ENCODE results near the gene KCTD15.

Gene KCTD15

DNA sequence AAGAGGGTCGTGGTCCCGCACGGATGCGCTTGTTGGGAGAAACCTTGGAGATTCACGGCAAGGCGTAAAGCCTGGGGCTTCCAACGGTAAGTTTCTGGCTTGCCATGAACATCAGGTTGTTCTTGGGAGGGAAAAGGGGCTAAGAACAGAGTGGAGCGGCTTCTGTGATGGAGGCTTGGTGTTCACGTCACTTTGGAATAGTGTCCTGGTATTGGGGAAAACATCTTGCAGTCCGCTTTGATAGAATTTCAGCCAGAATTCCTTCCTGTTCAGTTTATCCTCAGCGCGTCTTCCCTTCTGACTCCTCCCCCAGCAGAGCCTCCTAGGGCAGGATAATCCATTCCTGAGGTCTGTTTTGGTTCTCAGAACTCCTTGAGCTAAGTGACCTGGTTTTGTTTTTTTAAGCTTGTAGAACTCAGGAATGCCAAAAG, 2.0 kb downstream of the KCTD15 start:
- DNase-seq = no peak

DNA sequence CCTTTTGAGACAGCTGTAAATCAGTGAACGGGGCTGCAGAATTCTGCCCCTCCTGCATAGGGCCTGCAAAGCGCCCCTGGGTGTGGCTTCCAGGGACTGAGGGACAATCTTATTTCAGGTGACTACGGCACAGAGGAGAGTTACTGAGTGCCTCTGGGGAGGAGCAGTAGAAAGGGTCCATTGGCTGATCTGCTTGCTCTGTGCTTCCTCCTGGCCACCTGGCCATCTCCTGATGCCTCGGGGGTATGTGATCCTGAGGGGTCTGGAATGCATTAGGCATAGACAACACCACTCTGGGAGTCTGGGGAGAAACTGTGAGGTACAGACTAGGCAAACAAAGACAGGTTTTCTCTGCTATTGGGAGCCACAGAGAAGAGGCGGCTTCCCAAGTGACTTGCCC, 2.8 kb downstream of the KCTD15 start:
- no peak for DNase-seq

DNA sequence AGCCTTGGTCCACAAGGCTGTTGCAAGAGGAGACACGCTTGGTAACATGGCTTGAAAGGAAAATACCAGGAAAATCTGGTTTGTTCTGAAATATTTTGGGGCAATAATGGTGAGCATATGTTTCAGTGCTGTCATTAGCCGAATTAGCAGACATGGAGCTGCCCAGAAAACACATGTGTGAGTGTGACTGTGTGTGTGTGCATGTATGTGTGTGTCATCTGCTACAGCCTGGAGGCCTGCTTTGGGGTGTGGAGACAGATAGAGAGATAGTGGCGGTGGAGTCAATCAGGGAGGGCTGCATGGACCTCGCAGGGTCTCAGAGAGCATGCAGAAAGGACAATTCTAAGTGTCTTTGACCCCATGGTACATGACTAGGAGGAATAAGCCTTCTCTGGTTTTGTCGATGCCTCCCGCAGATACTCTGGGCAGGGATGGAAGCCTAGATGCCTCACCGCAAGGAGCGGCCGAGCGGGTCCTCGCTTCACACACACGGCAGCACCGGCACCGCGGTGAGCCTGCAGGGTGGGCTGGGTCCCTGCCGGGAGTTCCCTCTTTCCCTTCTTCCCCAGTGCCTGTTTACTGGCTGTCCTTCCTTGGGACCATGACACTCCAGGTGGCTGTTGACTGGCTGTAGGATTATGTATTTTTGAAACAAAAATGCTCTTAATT, 3.5 kb downstream of the KCTD15 start:
- DNase-seq = no peak

DNA sequence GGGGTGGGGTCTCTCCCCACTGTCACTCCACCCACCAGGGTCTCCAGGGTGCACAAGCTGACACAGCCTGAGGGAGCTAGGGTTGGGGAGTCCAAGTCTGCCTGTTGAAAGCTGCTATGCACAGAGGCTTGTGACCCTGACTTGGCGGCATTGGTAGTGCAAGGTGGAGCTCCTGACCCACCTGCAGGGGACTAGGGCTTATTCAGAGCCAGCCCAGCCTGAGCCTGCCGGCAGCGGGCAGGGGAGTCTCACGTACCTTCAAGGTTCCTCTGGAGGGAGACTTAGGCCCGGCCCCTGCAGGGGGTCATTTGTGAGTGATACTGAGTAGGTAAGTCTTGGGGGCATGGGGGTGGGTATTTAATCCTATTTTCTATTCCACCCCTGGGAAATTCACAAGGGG, 4.7 kb downstream of the KCTD15 start:
- DNase-seq = no peak

DNA sequence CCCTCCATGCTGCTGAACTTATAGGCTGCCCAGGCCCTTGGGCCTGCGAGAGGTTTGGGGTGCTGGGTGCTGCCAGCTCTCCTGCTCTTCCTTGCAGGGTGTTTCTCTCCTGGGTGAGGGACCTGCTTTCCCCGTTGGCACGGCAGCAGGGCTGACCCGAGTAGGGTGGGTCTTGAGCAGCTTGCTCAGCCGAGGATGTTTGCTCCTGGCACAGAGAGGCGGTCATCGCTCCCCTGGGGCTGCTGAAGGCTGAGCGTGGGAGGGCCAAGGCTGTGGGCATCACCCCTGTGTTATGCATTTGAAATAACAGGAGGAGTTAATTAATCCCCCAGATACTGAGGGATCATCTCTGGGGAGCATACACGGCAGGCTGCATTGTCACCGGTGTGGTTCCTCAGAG, 5.3 kb downstream of the KCTD15 start:
- no peak for DNase-seq

DNA sequence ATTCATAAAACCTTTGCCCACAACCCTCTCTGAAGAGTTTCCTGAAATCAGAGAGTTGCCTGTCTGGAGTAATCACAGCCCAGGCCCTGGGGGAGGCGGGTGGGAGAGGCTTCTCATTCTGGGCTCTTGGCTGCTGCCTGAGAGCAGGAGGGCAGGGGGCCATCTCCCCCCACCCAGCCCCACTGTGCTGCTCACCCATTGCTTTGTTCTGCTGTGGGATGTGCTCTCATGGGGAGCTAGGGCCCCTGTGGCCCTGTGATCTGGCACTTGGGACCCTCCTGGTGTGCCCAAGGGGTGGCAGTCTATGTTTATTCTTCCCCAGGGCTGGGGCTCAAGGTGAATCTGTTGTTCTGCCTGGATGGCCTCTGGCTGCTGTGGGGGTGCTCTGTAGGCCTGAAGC, 6.1 kb downstream of the KCTD15 start:
- no peak for DNase-seq

DNA sequence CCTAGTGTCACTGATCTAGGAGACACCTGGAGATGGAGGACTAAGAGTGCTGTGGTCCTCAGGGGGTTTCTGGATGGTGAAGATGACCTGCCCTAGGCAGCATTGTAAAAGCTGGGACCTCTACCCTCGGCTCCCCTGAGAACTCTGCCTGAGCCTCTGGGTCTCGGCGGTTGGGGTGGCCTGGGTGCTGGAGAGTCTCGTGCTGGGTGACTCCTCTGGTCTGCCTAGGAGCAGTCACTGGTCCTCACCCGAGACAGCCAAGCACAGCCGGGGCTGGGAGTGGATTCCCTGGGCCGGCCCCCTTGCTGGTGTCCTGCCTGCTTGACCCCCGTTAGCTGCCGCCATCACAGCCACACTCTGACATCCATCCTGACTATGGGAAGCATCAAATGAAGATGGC, 6.7 kb downstream of the KCTD15 start:
- DNase-seq = no peak

DNA sequence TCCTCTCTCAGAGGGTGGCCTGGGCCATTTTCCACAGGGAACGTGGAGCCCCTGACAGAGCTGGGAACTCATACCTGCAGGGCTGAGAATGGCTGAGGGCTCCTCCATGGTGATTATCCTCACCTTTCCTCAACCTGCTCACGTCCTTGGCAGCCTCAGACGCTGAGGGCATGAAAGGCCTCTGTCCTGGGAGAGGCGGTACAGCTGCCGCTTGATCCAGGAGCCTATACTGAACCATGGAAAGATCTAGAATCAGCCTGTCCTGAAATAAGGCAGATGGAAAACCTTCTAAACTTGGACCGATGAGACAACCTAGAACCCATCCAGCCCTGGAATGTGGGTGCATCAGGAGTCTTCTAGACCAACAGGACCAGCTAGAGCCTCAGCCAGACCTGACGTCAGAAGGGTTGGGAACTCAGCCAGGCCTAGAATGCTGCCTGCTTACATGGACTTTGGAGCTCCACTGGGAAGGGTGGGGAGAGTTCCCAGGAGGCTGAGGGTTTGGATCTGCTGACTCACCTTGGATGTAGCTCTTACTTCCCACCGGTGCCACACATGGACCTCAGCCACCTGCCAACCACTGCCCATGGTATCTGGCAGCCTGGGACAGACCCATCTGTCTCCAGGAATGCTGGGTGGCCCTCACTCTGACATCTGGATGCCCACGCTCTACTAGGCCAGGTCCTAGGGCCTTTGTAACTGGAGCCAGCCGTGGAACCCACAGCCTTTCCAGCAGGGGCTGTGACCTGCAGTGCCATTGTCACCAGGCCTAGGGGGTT, 7.5 kb downstream of the KCTD15 start:
- no peak for DNase-seq

DNA sequence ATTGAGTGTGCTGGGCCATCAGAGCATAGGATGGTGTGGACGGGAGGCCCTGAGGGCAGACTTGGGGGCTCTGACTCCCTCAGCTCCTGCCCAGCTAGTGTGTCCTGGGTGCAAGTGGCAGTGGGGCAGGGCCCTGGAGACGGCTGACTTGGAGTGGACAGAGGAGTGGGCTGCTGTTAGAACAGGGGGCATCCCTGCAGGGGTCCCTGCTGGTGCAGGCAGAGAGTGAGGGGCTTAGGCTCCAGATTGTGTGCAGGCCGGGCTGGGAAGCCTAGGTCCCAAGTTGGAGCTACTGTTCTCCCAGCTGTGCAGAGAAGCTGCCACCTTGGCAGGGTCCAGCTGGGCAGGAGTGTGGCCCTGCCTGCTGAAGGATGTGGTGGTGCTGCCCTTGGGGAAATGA, 8.6 kb downstream of the KCTD15 start:
- no peak for DNase-seq

DNA sequence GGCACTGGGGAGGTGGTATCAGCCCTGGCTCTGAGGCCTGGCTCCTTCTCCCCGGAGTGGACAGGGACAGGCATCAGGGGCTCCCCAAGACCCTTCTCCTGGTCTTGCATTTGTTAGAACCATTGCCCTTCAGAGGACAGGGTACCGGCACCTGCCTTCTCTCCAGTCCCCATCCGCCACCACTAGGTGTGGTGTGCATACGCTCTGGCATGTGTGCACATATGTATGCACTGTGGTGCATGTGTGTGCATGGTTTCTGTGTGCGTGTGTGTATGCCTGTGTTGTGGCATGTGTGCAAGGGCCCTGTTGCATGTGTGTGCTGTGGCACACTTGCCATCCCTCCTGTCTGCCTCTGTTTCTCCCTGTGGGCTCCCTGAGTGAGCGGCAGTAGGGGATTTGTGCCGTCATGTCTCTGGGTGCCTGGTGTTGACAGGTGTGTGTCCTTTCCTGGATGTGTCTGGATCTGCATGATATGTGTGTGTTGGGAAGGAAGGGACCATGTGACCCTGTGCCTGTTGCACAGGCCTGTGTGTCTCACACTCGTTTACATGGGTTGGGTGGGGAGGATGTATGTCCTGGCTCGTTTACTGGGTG, 9.3 kb downstream of the KCTD15 start:
- no peak for DNase-seq

DNA sequence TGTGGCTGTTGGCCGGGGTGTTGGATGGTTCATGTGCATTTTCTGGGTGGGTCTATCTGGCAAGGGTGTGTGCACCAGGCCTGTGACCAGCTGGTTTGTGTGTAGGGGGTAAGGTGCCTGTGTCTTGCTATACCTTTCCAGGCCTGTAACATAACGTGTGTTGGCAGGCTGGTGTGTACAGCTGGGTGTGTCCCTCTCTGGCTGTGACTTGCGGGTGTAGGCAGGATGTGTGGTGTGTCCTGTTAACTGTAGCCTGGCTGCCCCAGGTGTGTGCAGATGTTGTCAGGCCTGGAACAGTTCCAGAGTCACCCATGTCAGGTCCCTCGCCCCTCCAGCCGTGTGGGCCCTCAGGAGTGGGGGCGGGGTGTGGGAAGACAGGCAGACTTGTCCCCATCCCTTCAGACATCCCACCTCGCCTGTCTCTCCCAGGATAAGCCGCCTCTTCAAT, 9.8 kb downstream of the KCTD15 start:
- no peak for DNase-seq

DNA sequence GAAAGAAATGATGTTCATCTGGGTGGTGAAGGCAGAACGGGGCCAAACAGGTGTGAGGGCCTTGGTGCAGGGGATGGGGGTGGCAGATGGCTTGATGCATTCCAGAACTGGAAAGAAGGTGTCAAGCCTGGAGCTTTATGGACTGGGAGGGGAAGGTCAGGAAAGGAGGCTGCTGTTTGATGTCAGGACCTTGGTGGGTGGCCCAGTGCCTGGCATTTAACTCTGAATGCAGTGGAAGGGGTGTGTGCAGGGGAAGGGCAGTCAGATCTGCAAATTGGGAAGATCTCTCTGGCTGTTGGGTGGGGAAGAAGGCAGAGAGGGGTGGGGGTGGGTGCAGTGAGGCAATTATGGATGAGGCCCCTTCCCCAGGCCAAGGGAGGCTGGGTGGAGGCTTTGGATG, 11.7 kb downstream of the KCTD15 start:
- no peak for DNase-seq

DNA sequence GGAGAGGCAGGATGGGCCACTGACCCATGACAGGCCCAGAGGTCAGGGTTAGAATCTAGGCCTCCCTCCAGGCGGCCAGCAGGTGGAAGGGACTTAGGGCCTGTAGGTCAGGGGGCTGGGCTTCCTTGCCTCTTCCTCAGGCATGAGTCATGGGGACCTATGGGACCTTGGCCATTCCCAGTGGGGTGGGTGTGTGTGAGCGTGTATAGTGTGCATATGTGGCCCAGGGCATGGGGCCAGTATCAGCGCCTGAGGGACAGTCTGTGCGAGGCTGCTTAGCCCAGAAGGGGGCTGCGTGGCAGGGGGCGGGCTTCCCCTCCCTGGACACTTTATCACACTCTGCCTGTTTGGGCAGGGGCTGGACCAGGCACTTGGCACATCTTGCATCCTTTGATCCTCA, 13.3 kb downstream of the KCTD15 start:
- DNase-seq = no peak

DNA sequence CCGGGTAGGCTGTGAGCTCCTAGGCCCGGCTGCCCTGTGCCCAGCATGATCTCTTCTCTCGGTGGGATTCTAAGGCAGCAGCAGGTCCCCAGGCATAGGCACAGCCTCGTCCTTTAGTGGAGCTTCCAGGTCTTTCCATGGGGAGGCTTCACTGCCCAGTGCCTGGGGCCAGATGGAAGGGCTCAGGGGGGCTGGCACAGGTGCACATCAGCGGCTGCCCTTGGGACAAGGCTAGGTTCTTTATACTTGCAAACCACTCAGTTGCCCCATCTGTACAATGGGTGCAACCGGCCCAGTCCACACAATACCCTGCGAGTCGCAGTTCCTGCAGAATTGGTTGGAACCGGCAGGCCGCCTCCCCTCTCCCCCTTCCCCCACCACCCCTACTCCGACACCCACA, 14.2 kb downstream of the KCTD15 start:
- no peak for DNase-seq

DNA sequence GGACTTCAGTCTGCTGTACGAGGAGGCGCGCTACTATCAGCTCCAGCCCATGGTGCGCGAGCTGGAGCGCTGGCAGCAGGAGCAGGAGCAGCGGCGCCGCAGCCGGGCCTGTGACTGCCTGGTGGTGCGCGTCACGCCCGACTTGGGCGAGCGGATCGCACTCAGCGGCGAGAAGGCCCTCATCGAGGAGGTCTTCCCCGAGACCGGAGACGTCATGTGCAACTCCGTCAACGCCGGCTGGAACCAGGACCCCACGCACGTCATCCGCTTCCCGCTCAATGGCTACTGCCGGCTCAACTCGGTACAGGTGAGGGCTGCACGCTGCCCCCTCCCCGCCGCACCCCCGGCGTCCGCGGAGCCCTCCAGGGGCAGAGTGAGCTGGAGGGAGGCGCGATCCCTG, 14.6 kb downstream of the KCTD15 start:
- no peak for DNase-seq

DNA sequence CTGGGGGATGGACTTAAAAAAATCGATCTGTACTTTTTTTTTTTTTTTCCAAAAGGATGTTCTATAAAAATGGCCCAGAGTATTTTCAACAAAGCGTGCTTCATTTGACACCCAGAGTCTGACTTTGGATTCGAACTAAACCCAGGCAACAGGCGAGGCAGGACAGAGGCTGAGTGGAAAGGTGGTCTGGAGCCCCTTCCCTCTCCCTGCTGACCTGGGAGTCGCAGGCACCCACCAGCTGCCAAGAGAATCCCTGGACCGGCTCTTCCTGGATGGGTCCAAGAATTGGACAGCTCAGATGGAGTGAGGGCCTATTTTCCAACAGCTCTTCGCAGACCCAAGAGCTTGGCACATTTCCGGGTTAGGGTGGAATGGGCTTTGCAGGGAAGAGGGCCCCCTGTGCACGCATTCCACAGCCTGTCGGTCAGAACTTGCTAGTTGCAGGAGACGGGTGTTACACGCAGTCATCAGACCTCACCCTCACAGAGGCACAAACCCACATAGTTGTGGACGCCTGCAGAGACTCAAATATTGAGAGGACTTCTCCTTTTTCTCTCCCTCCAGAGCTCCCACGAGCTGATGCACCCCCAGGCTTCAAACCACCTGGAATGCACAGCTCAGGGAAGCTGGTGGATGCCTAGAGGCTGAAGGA, 15.2 kb downstream of the KCTD15 start:
- DNase-seq = no peak

DNA sequence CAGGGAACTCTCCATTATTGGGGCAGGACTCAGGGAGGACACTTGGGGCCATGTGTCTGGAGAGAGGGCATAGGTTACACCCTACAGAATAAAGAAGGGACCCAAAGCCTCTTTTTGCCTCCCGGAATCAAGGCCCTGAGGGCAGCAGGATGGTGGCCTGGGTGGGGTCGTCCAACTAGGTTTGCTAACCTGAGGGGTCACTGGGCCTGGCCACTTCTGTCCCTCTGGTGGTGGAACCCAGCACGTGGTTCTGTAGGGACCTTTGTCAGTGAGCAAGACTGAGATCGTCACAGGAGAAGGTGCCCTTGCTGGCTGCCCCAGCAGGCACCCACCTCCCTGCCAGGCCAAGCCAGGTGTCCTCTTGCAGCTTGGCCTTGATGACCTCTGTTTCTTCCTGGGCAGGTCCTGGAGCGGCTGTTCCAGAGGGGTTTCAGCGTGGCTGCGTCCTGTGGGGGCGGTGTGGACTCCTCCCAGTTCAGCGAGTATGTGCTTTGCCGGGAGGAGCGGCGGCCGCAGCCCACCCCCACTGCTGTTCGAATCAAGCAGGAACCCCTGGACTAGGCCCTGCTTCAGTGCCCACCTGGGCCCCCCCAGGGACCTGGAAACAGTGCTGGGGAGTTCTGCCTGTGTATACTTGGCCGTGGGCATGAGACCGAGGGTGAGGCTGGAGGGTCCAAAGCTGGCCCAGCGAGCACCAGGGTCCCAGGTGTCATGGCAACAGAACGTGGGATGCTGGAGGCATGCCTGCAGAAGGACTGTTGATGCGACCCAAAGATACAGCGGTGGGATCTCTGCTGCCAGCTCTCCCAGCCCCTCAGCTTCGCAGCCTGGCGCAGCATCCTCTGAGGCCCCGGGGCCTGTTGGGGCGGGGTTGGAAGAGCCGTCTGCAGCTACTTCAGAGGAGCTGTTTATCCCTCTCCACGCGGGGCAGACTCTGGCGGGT, 16.0 kb downstream of the KCTD15 start:
- DNase-seq = no peak

DNA sequence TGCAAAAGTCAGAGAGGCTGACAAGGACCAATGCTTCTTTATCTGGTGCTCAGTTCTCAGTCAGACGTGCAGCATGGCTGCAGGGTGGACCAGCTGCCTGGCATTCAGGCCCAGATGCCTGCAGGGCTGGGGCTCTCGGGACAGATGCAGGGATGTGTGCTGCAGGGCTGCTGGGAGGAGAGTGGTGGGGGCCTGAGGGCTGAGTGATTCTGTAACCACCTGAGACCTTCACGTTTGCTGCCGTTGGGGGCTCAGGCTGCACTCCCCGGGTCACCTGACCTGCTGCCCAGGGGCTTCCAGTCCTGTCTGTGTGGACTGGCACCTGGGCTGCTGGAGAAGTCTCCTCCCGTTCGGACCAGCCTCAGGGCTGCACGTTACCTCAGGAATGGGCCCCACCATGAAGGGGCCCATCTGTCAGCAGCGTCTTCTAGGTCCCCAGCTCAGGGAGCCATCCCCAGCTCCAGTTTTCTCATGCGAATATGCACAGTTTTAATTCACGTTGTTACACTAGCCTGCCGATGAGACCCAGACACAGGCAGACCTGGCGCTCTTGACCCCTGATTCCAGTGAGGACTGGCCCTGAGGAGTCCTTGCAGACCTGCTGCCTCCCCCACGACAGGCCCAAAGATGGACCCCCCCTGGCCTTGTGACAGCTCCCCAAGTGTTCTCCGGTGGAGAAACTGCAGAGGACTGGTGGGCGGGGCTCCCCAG, 16.9 kb downstream of the KCTD15 start:
- DNase-seq = no peak

DNA sequence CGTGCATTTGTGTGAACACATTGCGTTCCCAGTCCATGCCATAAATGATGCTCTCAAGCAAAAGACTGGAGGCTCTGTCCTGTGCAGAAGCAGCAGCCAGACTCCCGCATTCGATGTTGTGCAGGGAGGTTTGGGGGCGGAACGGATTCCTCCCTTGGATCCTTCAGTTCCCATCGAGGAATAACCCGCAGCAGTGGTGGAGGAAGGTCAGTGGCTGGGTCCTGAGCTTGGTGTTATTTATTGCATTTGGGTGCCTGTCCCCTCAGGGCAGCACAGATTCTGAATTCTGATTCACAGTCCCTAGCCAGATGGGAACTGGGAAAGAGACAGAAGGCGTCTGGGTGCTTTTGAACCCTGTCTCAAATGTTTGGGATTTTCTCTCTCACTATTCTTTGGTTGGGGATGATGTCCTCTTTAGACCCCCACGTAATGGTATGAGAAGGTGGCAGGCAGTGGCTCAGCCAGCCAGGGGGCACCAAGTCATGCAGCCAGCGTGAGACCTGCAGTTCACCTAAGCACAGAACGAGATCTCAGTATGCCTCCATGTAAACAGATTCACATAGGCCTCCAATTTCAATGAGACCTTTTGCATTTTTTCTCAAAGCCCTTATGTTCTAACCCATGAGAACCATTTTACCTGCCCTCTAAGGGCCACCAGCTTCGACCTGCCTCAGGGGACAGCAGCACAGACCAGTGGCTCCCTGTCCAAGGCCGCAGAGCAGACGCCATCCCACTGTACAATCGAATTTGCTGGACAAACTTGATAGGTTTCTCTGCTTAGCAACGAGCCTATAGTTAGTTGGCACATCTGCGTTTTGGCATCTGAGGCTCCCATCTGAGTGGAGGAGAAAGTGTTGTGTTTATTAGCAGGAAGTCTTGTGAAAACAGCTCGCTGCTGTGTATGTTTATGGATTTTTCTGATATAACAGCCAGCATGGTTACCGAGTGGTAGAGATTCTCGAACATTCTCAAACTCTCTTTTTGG, 17.8 kb downstream of the KCTD15 start:
- DNase-seq = no peak
